ENCODE measurements around the gene ACTR6. TPM values are rescaled to one million over a fixed set of nuclear protein-coding genes. Genes with fewer than 3 reads are reported as not detected.

Gene ACTR6
- total and polyA plus RNA-seq, 9 of the 15 experiments (the other 6 are each of a cell fraction or from before 2014, with no cell fraction given) = 26.1 to 109 (median 70.9) TPM

- TF ChIP-seq ZFP30 (CRISPR knock-in tag; IDR thresholded peaks at IDR 0.05; ENCODE audit: borderline replicate concordance) = no peak
- no peak for TF ChIP-seq ZC3H8 (IDR thresholded peaks at IDR 0.05)
- TF ChIP-seq ELF1 (tag; IDR thresholded peaks at IDR 0.05) = no peak
- peak; percentile 62 to 85 (median 66); a peak in 5 of 6 replicates for TF ChIP-seq CTCF (IDR thresholded peaks at IDR 0.05 in 2 of 3, conservative IDR thresholded peaks at IDR 0.05 in 1 of 3; ENCODE audit: insufficient read depth in 2 of 3, low read depth in 1 of 3, low read length in 3 of 3)
- TF ChIP-seq ZNF778 (CRISPR knock-in tag; IDR thresholded peaks at IDR 0.05) = no peak
- no peak for TF ChIP-seq FOXJ2 (tag; IDR thresholded peaks at IDR 0.05)
- TF ChIP-seq ATF2 (CRISPR knock-in tag; IDR thresholded peaks at IDR 0.05) = no peak
- TF ChIP-seq RNF219 (CRISPR knock-in tag; IDR thresholded peaks at IDR 0.05) = no peak
- 0 out of 2 replicates have a peak, but pooled peaks have one; percentile 12 for TF ChIP-seq KLF16 (IDR thresholded peaks at IDR 0.05)
- TF ChIP-seq SMC3 (conservative IDR thresholded peaks at IDR 0.05; ENCODE audit: insufficient read depth, low read depth, low read length) = peak; percentile 56; the same call in 1 of the 2 replicates
Observed at GRCh38 chr12:100234591-100235304, 34.1 kb downstream of the ACTR6 start (continued).

Measured in K562 (cell line).